GM12878 (cell line): ENCODE measurements around the gene STK10. TPM values are rescaled to one million over a fixed set of nuclear protein-coding genes. Genes with fewer than 3 reads are reported as not detected.

Experiments used
- ATAC-seq: fragments of 200-7000 bp; cut with Tn5 transposase; 3 replicates; pipeline ENCODE4 v1.9.1; 2020; ENCODE audit warnings: mild to moderate bottlenecking, moderate library complexity
- BruUV-seq: library from RNA; stranded (reverse); fragments of 400-500 nt; replicated peaks from 2 replicates; lab custom pipeline; 2021; lab: Mats Ljungman, UMichigan
- CTCF ChIA-PET: fragments of 300-600 bp; sonication (Branson Sonifier 250); formaldehyde crosslinking; extraction: SDS; loops from one replicate; lab custom pipeline; 2021; ENCODE audit warnings: inconsistent platforms; lab: Yijun Ruan, JAX
- POLR2A ChIA-PET: fragments of 350-600 bp; formaldehyde crosslinking; extraction: SDS; loops from one replicate; lab custom pipeline; 2021; ENCODE audit warnings: inconsistent platforms; lab: Charles Lee
- RAD21 ChIA-PET: fragments of 300-600 bp; sonication (Branson Sonifier 250); formaldehyde crosslinking; loops from one replicate; lab custom pipeline; 2023; ENCODE audit warnings: antibody characterized with exemption; ENCODE audit not compliant: unreplicated experiment; lab: Charles Lee
- SMC1A ChIA-PET: fragments of 300-600 bp; sonication (Branson Sonifier 250); formaldehyde crosslinking; loops from one replicate; lab custom pipeline; 2023; ENCODE audit not compliant: unreplicated experiment, uncharacterized antibody; lab: Charles Lee
- DNase-seq: peaks from one replicate; pipeline ENCODE4 v3.0.0-alpha.2; 2011; ENCODE audit warnings: low read depth, low spot score
- FAIRE-seq: peaks from 3 replicates; lab custom pipeline; 2011; peaks lifted over from hg19 to GRCh38; lab: Jason Lieb, UNC
- H2AFZ ChIP-seq: 2 replicates; pipeline ENCODE4 v1.6.0; 2011; ENCODE audit warnings: low read depth, low read length, control low read depth; ENCODE audit not compliant: control insufficient read depth
- H3K27ac ChIP-seq: 2 replicates; pipeline ENCODE4 v1.5.1; 2011; ENCODE audit warnings: control low read depth; ENCODE audit not compliant: control insufficient read depth, insufficient read depth
- H3K27me3 ChIP-seq, 2 experiments: replicated peaks in 1 of 2; 2 replicates each; pipeline versions ENCODE4 v1.6.0 to v1.6.1; 2011; ENCODE audit warnings: low read length in 1 of 2; ENCODE audit not compliant: control insufficient read depth in 2 of 2, insufficient read depth in 2 of 2
- H3K36me3 ChIP-seq, 2 experiments: 2 replicates each; pipeline ENCODE4 v1.5.1; 2011; ENCODE audit warnings: low read length in 1 of 2; ENCODE audit not compliant: control insufficient read depth in 2 of 2, insufficient read depth in 2 of 2
- H3K4me1 ChIP-seq: 2 replicates; pipeline ENCODE4 v1.6.1; 2011; ENCODE audit warnings: mild to moderate bottlenecking, low read length, moderate library complexity, mixed read lengths; ENCODE audit not compliant: control insufficient read depth, insufficient read depth
- H3K4me2 ChIP-seq: 2 replicates; pipeline ENCODE4 v1.6.0; 2011; ENCODE audit warnings: control low read depth; ENCODE audit not compliant: control insufficient read depth, insufficient read depth
- H3K4me3 ChIP-seq: fragments of 200-600 bp; sonication (generic); 2 replicates; pipeline ENCODE4 v1.5.1; 2016
- H3K79me2 ChIP-seq: 2 replicates; pipeline ENCODE4 v1.6.0; 2011; ENCODE audit warnings: low read length; ENCODE audit not compliant: control insufficient read depth, insufficient read depth
- H3K9ac ChIP-seq: 2 replicates; pipeline ENCODE4 v1.8.0; 2011; ENCODE audit warnings: low read length, control low read depth, mixed read lengths; ENCODE audit not compliant: control insufficient read depth, insufficient read depth
- H3K9me3 ChIP-seq: replicated peaks from 3 replicates; pipeline ENCODE4 v1.5.1; 2011; ENCODE audit warnings: mild to moderate bottlenecking, low read length; ENCODE audit not compliant: control insufficient read depth, insufficient read depth
- H4K20me1 ChIP-seq: 2 replicates; pipeline ENCODE4 v1.6.0; 2011; ENCODE audit not compliant: control insufficient read depth, insufficient read depth
- CREB1 ChIP-seq: IDR thresholded peaks from 2 replicates; pipeline ENCODE4 v1.6.1; 2012; ENCODE audit warnings: low read depth, mild to moderate bottlenecking, inconsistent platforms
- HCFC1 ChIP-seq: fragments of 150-350 bp; IDR thresholded peaks from 2 replicates; pipeline ENCODE4 v1.6.1; 2014; ENCODE audit warnings: low read length
- SRF ChIP-seq, 2 experiments: IDR thresholded peaks; 2 replicates each; pipeline ENCODE4 v1.6.1; 2011; ENCODE audit warnings: low read depth in 2 of 2, low read length in 2 of 2, mild to moderate bottlenecking in 1 of 2, moderate library complexity in 1 of 2
- TCF3 ChIP-seq: IDR thresholded peaks from 2 replicates; pipeline ENCODE4 v1.6.1; 2012; ENCODE audit warnings: low read depth, mild to moderate bottlenecking, low read length, borderline replicate concordance; ENCODE audit not compliant: insufficient read depth
- WGBS: methylation state at CpG from one replicate; pipeline ENCODE4 v1.1.6; 2016; ENCODE audit warnings: low lambda C conversion rate; ENCODE audit not compliant: insufficient replicate concordance, insufficient coverage; ENCODE audit errors: missing lambda C conversion rate; 5-methylcytosine and 5-hydroxymethylcytosine counted together
- in situ Hi-C: fragments of 300-500 bp; cut with MboI; formaldehyde crosslinking; loops from 9 replicates; pipeline ENCODE4 v1.14.3; 2018; ENCODE audit warnings: mixed read lengths
- intact Hi-C: fragments of 100-400 bp; cut with micrococcal nuclease; formaldehyde crosslinking; loops from one replicate; pipeline ENCODE4 v1.14.2; 2022; ENCODE audit not compliant: unreplicated experiment
- polyA plus RNA-seq, 11 experiments: library from polyadenylated mRNA; depleted of rRNA in 4 of 11; unstranded in 6 of 11; stranded (reverse) in 5 of 11; fragments of >200 nt; fragmentation: Nextera tagmentation in 4 of 11; fragmentation: Illumina TruSeq in 1 of 11; extraction: Ambion mirVana in 4 of 11; extraction: Trizol in 1 of 11; gene quantifications; 1 replicate in 1 of 11; 2 replicates in 10 of 11; pipeline versions ENCODE4 v1.2.1 to v1.2.3, GENCODE V29; 2011 to 2016; ENCODE audit warnings: inconsistent platforms in 2 of 11, missing spikeins in 2 of 11, low read depth in 1 of 11
- total RNA-seq, 4 experiments: library from RNA; depleted of rRNA in 3 of 4; stranded (reverse); fragments of >200 nt in 3 of 4; fragmentation: Illumina TruSeq in 1 of 4; extraction: Trizol in 1 of 4; gene quantifications; 2 replicates each; pipeline versions ENCODE4 v1.2.1 to v1.2.3, GENCODE V29; 2013 to 2021
- TF ChIP-seq, protein P1 (sequence below): fragments of 450-650 bp; formaldehyde crosslinking; IDR thresholded peaks from 2 replicates; pipeline ENCODE4 v1.4.0; 2020; ENCODE audit warnings: mild to moderate bottlenecking, moderate library complexity

STK10 gene
- total and polyA plus RNA-seq, 10 of the 15 experiments (the other 5 are each of a cell fraction or from before 2014, with no cell fraction given) = 14.2 to 96.4 (median 50.6) TPM

GRCh38 chr5:172148381-172148780 is 39.6 kb downstream of the STK10 start:
- ChIA-PET POLR2A (no interaction called here), CTCF (no interaction called here), RAD21 (no interaction called here), SMC1A (no interaction called here)
- BruUV-seq = no TSS peak
- intact Hi-C loops (no loop called here), in situ Hi-C loops (no loop called here)
- FAIRE-seq (no peak), DNase-seq (no peak), ATAC-seq (no peak)
- WGBS = 98% methylated on average over 9 of the region's 9 CpGs
- Histone ChIP-seq H3K9ac (no peak overlapping the region), H3K4me1 (peaks cover 33% of the 10 kb centered on the region), H3K27ac (no peak overlapping the region), H3K27me3 (no peaks in the 10 kb centered on the region), H3K4me3 (no peak overlapping the region), H2AFZ (no peak overlapping the region), H3K4me2 (no peak overlapping the region), H3K36me3 (peaks cover 23 to 26% of the 10 kb centered on the region in 2 experiments), H3K9me3 (no peaks in the 10 kb centered on the region), H3K79me2 (peaks cover 66% of the 10 kb centered on the region), H4K20me1 (peaks cover 6% of the 10 kb centered on the region)
- TF ChIP-seq SRF (IDR thresholded peaks at IDR 0.05; ENCODE audit: low read depth in 2 of 2, low read length in 2 of 2) (no peak), CREB1 (no peak), TCF3 (no peak), HCFC1 (no peak)
- TF ChIP-seq, protein P1, sequence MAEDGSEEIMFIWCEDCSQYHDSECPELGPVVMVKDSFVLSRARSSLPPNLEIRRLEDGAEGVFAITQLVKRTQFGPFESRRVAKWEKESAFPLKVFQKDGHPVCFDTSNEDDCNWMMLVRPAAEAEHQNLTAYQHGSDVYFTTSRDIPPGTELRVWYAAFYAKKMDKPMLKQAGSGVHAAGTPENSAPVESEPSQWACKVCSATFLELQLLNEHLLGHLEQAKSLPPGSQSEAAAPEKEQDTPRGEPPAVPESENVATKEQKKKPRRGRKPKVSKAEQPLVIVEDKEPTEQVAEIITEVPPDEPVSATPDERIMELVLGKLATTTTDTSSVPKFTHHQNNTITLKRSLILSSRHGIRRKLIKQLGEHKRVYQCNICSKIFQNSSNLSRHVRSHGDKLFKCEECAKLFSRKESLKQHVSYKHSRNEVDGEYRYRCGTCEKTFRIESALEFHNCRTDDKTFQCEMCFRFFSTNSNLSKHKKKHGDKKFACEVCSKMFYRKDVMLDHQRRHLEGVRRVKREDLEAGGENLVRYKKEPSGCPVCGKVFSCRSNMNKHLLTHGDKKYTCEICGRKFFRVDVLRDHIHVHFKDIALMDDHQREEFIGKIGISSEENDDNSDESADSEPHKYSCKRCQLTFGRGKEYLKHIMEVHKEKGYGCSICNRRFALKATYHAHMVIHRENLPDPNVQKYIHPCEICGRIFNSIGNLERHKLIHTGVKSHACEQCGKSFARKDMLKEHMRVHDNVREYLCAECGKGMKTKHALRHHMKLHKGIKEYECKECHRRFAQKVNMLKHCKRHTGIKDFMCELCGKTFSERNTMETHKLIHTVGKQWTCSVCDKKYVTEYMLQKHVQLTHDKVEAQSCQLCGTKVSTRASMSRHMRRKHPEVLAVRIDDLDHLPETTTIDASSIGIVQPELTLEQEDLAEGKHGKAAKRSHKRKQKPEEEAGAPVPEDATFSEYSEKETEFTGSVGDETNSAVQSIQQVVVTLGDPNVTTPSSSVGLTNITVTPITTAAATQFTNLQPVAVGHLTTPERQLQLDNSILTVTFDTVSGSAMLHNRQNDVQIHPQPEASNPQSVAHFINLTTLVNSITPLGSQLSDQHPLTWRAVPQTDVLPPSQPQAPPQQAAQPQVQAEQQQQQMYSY = no peak
